Hepatocyte (in vitro differentiated cells): ENCODE data around the gene WSCD2.

Source experiments
- CTCF ChIP-seq: fragments of 200-600 bp; sonication (generic); IDR thresholded peaks from 2 replicates; pipeline ENCODE4 v1.5.1; 2016; ENCODE audit warnings: antibody characterized with exemption, mild to moderate bottlenecking; ENCODE audit not compliant: poor library complexity
- EZH2 ChIP-seq: fragments of 200-600 bp; sonication (generic); IDR thresholded peaks from 2 replicates; pipeline ENCODE4 v1.6.1; 2016; ENCODE audit warnings: antibody characterized with exemption, mild to moderate bottlenecking, borderline replicate concordance

GRCh38 chr12:108131657-108132126, 2.6 kb downstream of the WSCD2 start:
- no peak for TF ChIP-seq CTCF
- no peak for TF ChIP-seq EZH2
